SK-N-MC (cell line): ENCODE data around the gene PITRM1.
A peak's percentile ranks its signal among the peaks of the same experiment; 100 is the strongest.

Experiments used
- EZH2 ChIP-seq: fragments of 200-600 bp; sonication (generic); IDR thresholded peaks from one replicate; pipeline ENCODE4 v1.6.1; 2017; ENCODE audit warnings: antibody characterized with exemption
- FOXP2 ChIP-seq: optimal IDR thresholded peaks from 2 replicates; pipeline ENCODE3; 2011; ENCODE audit warnings: mild to moderate bottlenecking, moderate library complexity; ENCODE audit not compliant: insufficient read depth; ENCODE audit errors: extremely low read length, control extremely low read depth
- POLR2AphosphoS5 ChIP-seq: IDR thresholded peaks from 2 replicates; pipeline ENCODE4 v1.6.1; 2012; ENCODE audit warnings: mild to moderate bottlenecking, low read depth, low read length, borderline replicate concordance

DNA sequence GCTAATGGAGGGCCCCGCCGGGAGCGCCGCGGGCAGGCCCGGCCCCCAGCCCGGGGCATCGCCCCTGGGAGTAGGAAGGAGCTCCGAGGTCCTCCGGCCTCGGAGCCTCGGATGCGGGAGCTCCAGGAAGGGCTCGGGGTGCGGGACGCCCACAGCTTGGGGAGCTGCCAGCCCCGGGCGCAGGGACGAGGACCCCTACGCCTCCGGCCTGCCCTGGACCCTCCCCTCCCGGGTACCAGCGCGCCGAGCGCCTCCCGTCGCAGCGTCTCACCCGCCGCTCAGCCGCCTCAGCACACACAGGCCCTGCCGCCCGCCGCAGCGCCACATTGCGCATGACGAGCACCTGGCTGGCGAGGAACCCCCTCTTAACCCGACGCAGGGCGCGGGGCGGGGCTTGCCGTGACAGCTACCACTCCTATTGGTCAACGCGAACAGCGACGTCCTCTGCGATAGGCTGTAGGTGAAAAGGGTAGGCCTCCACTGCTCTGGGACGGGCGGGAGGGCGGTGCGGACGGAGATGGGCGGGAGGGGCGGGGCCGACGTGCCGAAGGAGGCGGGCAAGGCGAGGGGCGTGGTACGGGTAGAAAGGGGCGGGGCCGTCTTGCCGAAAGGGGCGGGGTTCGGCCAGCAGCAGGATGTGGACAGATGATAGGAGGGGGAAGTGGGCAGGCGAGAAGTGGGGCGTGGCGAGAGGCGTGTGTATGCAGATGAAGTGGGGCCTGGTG, at the start of gene PITRM1:
- TF ChIP-seq POLR2AphosphoS5 (peak; percentile 92), EZH2 (no peak), FOXP2 (no peak)
